Right ventricle myocardium superior (tissue), 1 donor: ENCODE results near the gene B3GAT2. TPM values are rescaled to one million over a fixed set of nuclear protein-coding genes. Genes with fewer than 3 reads are reported as not detected.
"Not testable (repeated sequence)": the region's sequence is repeated elsewhere in the genome, so short reads cannot be mapped to it uniquely, and the experiment has no call there.

Experiments
- ATAC-seq: fragments of 200-7000 bp; cut with Tn5 transposase; one replicate; pipeline ENCODE4 v1.9.1; 2020; ENCODE audit warnings: mild to moderate bottlenecking; ENCODE audit not compliant: poor library complexity
- DNase-seq: peaks from one replicate; pipeline ENCODE4 v3.0.0-alpha.2; 2020
- intact Hi-C: fragments of 100-400 bp; cut with DNase I; formaldehyde crosslinking; loops from one replicate; pipeline ENCODE4 v1.11.2; 2022
- long read RNA-seq: library from polyadenylated mRNA; unstranded; transcript quantifications from one replicate; pipeline ENCODE4 v2.0.0, GENCODE V29; 2021
- total RNA-seq: library from RNA; stranded (reverse); fragmentation: NEBNext Ultra II Directional; extraction: Animal tissue kit (Norgen Biotek cat#: 25700); gene quantifications from one replicate; pipeline ENCODE4 v1.2.1, GENCODE V29; 2021
- donor health status: DM: no; HTN: yes; CAD: no; lungs with severe emphysema.

Gene B3GAT2, protein sequence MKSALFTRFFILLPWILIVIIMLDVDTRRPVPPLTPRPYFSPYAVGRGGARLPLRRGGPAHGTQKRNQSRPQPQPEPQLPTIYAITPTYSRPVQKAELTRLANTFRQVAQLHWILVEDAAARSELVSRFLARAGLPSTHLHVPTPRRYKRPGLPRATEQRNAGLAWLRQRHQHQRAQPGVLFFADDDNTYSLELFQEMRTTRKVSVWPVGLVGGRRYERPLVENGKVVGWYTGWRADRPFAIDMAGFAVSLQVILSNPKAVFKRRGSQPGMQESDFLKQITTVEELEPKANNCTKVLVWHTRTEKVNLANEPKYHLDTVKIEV
- total RNA-seq: not detected
- long read RNA-seq: 0 reads

DNA sequence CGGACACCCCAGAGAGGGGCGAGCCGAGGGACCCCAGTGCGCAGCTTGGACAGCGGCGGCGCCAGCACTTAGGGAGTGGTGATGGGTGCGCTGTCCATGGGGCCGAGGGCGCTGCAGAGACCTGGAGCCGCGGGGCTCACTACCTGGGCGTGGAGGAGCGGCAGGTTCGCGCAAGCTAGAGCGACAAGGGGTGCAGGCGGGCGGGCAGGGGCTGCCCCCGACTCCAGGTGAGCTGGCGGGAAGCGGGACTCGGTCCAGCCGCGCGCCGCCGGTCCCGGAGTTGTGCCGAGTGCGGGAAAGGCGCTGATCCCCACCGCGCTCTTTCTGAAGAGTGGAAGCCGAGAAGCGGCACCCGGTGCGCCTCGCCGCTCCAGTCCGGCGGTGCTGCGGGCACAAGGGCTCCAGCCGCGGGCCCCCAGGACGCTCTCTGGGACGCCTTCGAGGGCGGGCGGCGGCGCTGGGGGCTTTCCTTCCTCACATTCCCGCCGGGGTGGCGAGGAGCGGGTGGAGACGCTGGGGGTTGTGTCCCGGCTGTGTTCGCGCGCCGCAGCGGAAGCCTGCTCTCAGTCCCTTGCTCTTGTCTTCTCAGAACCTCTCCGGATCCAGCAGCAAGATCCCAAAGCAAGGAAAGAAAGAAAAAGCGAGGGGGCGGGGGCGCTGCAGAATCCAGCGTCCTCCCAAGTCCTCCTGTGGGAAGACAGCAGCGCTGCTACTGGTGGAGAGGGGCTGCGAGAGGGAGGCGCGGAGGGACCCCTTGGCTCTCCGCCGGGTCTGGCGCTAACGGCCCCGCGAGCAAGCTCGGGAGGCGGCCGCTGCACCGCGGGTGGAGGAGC is at the start of gene B3GAT2:
Gene B3GAT2, minus strand, starts transcription at position 610 of the 833 bp plus-strand sequence. CDS start 631 bp downstream, outside the sequence.
- DNase-seq (peak; percentile 41), ATAC-seq (peak; percentile 55)
- intact Hi-C loops: loop anchor here (10.0 kb wide), 1 partner anchor 252 kb away; no protein-coding TSS in a partner anchor

DNA sequence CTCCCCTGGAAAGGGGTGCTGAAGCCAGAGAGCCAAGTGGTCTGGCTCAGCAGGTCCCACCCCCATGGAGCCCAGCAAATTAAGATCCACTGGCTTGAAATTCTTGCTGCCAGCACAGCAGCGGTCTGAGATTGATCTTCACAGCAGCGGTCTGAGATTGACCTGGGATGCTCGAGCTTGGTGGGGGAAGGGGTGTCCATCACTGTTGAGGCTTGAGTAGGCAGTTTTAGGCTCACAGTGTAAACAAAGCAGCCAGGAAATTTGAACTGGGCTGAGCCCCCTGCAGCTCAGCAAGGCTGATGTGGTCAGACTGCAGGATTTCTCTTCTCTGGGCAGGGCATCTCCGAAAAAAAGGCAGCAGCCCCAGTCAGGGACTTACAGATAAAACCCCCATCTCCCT is 41.3 kb upstream of the B3GAT2 start:
- DNase-seq (no peak), ATAC-seq (no peak)

DNA sequence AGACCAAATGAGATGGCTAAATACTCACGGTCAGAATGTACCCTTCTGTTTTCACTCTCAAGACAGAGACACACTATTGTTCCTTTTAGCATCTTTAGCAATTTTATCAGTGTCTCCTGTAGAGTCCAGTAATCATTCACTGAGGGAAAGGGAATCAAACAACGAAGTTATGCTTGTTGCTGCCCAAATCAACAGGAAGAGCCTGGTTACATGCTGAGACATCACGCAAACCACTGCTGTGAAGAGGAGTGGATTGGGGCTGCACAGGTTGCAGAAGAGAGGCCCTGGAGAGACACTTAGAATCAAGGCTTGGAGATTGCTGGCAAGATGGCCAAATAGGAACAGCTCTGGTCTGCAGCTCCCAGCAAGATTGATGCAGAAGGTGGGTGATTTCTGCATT is 40.5 kb upstream of the B3GAT2 start:
- intact Hi-C loops: no loop called here
- no peak for ATAC-seq
- DNase-seq: no peak

More for the DNA sequence above, 41.3 kb upstream of the B3GAT2 start:
- intact Hi-C loops: no loop called here

DNA sequence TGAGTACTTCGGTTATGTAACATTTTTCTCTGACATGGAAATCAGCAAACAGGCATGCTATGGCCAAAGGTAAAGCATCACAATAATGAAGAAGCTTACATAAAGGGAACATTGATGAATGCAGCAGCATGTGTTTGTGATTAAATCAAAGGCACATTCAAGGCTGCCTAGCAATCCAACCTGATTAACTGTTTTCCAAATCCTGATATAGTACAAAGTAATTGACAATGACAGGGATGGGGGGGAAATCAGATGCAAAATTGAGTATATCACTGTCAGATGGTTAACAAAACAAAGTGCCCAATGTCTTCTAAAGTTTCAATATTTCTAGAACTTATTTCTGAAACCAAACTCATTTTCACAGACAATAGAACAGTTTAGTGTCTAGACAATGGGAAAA is 39.2 kb upstream of the B3GAT2 start:
- DNase-seq (no peak), ATAC-seq (no peak)
- intact Hi-C loops: no loop called here

DNA sequence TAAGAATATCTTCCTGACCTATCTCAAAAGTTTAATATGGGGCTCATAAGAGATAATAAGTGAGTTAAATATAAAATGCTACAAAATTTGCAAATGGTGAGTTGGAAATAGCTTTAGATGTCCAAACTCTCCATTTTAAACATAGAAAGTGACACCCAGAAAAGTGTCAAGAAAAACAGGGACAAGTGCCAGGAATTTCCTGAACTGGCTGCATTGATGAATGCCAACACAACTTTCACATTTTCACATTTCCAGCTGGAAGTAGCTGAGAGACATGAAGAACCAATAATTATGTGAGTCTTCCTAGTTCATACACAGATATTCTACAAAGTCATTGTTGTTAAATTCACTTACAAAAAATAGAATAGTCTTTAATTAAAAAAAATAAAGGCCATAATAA is 38.6 kb upstream of the B3GAT2 start:
- no peak for ATAC-seq
- intact Hi-C loops: no loop called here
- no peak for DNase-seq

DNA sequence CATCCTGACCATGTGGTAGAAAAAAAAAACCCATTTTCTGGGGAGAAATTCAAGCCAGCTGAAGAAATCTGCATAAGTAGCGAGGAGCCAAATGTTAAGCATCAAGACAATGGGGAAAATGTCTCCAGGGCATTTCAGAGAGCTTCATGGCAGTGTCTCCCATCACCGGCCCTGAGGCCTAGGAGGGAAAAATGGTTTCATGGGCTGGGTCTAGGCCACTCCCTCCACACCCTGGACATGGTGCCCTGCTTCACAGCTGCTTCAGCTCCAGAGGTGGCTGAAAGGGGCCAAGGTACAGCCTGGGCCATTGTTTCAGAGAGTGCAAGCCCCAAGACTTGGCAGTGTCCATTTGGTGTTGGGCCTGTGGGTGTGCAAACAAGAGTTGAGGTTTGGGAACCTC is 34.4 kb upstream of the B3GAT2 start:
- no peak for ATAC-seq
- intact Hi-C loops: no loop called here

DNA sequence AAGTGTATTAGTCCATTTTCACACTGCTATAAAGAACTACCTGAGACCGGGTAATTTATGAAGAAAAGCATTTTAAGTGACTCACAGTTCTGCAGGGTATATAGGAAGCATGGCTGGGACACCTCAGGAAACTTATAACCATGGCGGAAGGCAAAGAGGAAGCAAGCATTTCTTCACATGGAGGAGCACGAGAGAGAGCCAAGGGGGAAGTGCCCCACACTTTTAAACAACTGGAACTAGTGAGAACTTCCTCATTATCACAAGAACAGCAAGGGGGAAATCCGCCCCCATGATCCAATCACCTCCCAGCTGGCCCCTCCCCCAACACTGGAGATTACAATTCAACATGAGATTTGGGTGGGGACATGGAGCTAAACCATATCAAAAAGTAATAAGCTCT is 28.3 kb upstream of the B3GAT2 start:
- intact Hi-C loops: no loop called here
- DNase-seq: no peak
- no peak for ATAC-seq

More for the DNA sequence above, 34.4 kb upstream of the B3GAT2 start:
- no peak for DNase-seq

DNA sequence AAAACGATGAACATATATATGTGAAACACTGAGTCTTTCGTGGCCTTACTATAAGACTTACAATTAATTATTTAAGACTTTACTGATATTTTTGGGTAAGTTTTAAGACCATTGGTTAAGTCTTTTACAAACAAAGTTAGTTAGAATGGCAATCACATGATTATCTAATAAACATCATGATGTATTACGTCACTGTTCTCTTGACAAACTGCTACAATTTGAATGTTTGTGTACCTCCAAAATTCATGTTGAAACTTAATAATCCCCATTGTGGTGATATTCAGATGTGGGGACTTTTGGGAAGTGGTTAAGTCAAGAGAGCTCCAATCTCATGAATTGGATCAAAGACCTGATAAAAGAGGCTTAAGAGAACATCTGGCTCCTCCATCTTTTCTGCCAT is 25.9 kb upstream of the B3GAT2 start:
- ATAC-seq: no peak
- intact Hi-C loops: no loop called here
- no peak for DNase-seq

DNA sequence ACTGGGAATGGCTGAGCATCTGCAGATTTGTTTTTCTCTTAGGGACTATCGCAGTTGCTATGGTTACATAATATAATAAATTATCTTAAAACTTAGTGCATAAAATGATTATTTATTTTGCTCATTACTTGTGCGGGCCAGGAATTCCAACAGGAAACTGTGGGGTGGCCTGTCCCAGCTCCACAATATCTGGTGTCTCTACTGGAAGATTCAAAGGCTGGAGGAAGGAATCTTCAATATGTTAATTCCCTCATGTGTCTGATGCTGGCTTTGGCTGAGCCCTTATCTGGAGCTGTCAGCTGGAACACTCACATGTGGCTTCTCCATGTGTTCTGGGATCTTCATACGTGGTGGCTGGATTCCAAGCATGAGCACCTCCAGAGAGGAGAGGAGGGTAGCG is 23.9 kb upstream of the B3GAT2 start:
- ATAC-seq: no peak
- intact Hi-C loops: no loop called here
- DNase-seq: no peak

DNA sequence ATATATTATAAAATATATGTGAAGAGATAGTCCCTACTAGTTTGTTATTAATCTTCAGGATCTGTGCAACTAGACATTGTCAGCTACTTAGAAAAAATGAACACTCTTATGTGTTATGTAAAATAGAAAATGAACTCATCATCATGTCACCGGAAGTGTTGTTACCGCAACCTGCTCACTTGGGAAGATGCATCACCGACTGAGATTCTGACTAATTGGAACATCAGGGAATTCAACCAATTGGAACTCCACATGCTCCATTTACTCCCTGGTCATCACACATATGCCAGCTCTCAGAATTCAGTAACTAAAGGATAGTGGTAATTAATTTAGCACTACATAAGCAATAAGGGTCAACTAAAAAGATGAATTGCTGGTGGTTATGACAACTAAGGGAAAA is 16.7 kb upstream of the B3GAT2 start:
- DNase-seq (no peak), ATAC-seq (no peak)
- intact Hi-C loops: no loop called here

DNA sequence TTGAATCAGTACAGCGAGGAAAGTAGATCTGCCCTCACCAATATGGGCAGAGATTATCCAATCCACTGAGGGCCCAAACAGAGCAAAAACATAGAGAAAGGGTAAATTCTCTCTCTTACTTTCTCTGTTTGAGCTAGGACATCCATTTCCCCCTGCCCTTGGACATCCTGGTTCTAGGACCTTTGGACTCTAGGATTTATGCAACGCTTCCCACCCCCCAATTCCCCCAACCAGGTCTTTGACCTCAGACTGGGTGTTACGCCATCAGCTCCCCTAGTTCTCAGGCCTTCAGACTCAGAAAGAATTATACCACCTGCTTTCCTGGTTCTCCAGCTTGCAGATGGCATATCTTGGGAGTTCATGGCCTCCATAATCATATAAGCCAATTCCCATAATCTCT is 10.2 kb upstream of the B3GAT2 start:
- ATAC-seq: no peak
- intact Hi-C loops: no loop called here

DNA sequence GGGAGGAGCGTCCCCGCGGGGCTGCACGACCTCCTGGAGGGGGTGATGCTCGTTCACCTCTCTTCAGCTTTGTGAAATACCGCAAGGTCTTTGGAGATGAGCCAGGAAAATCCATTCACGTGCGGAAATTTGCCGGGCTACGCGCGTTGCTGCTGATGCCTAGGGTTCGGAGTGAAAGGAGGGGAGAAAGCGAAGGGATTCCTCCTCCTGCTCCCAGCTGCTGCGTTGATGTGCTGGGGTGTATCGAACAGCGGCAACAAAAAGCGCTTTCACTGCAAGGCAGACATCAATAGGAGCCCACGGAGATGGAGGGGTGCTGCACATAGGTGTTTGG is 391 bp upstream of the B3GAT2 start:
- intact Hi-C loops: loop anchor here (10.0 kb wide), 1 partner anchor 252 kb away; no protein-coding TSS in a partner anchor
- ATAC-seq (no peak), DNase-seq (no peak)

More for the DNA sequence above, 10.2 kb upstream of the B3GAT2 start:
- no peak for DNase-seq

DNA sequence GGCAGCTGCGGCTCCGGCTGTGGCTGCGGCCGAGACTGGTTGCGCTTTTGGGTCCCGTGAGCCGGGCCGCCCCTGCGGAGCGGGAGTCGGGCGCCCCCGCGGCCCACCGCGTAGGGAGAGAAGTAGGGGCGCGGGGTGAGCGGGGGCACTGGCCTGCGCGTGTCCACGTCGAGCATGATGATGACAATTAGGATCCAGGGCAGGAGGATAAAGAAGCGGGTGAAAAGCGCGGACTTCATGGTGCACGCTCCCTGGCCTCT is 739 bp downstream of the B3GAT2 start:
- intact Hi-C loops: loop anchor here (10.0 kb wide), 1 partner anchor 251 kb away; no protein-coding TSS in a partner anchor
- DNase-seq (no peak), ATAC-seq (no peak)

DNA sequence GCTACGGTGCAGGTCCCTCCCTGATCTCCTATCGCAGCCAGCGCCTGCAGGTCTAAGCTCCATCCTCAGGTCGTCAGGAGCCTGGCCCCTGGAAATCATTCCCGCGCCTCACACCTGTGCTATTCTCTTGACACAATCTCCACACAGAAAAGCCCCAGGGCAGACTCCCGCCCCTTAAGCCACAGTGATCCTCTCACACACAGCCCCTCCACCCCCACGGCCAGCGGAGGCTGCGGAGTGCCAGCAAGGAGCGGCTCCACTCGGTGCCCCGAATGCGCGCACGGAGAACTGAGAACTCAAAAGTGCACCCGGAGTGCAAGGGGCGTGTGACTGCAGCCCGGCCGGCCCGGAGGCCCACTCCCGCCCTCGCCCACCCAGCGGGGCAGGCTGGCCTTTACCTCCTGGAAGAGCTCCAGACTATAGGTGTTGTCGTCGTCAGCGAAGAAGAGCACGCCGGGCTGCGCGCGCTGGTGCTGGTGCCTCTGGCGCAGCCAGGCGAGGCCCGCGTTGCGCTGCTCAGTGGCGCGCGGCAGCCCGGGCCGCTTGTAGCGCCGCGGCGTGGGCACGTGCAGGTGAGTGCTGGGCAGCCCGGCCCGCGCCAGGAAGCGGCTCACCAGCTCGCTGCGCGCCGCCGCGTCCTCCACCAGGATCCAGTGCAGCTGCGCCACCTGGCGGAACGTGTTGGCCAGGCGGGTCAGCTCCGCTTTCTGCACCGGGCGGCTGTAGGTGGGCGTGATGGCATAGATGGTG is 1.2 kb downstream of the B3GAT2 start:
- intact Hi-C loops: loop anchor here (10.0 kb wide), 1 partner anchor 251 kb away; no protein-coding TSS in a partner anchor
- ATAC-seq (peak; percentile 98), DNase-seq (peak; percentile 90)

DNA sequence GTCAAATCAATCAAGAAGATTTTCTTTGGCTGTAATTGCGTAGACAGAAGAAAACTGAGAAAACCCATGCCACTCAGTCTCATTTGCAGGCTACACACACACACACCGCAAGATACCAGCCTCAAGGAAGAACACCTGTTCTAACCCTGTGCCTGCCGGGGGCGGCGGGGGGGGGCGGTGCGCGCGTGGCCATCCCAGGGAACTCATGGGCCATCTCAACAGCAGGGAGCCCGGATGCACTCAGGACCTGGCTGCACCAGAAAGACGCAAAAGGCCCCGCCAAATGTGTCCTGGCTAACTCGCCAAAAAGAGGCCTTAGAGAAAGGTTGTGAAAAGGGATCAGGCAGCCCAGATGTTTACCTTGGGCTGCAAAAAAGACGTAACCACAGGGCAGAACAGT is 2.1 kb downstream of the B3GAT2 start:
- intact Hi-C loops: loop anchor here (10.0 kb wide), 1 partner anchor 250 kb away; no protein-coding TSS in a partner anchor
- DNase-seq: no peak
- no peak for ATAC-seq

DNA sequence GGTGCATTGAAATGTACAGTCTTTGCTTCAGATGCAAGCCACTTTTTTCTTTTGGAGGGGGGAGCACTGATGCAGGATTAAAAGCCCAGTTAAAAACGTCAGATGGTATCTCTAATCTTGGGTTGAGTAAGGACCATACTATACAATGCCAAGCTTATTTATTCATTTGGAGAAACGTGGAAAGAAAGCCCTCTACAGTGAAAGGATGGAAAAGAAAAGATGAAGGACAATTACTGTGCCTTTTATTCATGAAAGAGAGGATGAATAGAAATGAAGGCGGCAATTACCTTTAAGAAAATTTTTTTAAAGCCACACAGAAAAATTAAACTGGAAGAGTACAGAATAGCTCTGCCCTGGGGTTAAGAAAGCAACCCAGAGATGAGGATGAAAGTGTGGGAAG is 2.7 kb downstream of the B3GAT2 start:
- DNase-seq (no peak), ATAC-seq (no peak)
- intact Hi-C loops: loop anchor here (10.0 kb wide), 1 partner anchor 249 kb away; no protein-coding TSS in a partner anchor

DNA sequence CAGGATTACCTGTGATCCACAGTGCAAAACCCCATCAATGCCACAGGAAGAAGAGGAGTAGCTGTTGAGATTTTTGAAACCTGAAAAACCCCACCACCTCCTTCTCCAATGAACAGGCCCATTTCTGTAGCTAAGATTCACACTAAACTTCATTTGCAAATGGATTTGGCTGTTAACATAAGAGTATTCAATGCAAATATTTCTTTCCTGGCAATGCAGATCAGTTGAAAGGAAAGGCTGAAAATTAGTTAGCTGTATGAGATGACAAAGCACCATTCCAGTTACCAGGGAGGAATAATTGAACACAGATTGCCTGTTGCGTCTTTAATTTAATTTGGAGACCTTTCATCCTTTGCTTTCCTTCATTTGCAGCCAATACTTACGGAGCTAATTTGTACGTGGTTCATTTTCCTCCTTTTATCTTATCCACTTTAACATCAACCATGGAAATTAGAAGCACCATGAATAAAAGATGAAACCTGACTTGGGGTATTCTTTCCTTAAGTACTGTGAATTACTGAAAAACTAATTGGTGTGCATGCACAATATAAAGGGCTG is 4.2 kb downstream of the B3GAT2 start:
- DNase-seq (no peak), ATAC-seq (no peak)
- intact Hi-C loops: loop anchor here (10.0 kb wide), 1 partner anchor 248 kb away; no protein-coding TSS in a partner anchor

DNA sequence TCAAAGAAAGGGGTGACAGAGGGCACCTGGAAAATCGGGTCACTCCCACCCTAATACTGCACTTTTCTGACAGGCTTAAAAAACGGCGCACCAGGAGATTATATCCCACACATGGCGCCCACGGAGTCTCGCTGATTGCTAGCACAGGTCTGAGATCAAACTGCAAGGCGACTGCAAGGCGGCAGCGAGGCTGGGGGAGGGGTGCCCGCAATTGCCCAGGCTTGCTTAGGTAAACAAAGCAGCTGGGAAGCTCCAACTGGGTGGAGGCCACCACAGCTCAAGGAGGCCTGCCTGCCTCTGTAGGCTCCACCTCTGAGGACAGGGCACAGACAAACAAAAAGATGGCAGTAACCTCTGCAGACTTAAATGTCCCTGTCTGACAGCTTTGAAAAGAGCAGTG is 12.5 kb downstream of the B3GAT2 start:
- intact Hi-C loops, DNase-seq, ATAC-seq: not testable (repeated sequence)

DNA sequence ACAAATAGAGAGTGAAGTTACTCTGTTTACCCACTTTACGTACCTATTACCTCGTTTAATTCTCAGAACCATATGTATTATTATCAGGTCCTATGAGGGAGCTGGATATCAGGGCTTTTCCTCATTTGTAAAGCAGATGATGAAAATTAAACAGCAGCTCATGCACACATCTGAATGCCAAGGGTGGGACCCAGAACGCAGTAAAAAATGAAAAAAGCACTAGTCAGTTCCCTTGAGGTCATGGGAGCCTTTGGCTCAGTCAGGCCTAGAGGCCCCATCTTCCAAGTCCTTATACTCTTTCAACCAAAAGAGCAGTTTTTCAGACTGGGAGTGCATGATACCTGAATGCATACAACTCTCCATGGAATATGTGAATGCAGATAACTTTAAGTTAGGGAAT is 23.0 kb downstream of the B3GAT2 start:
- DNase-seq (no peak), ATAC-seq (no peak)
- intact Hi-C loops: no loop called here
